ENCODE data around the gene PPM1H. TPM values are rescaled to one million over a fixed set of nuclear protein-coding genes. Genes with fewer than 3 reads are reported as not detected.

Gene PPM1H
- total RNA-seq, 2 experiments from 2014 or later: 0.07 TPM; not detected in 1

DNA sequence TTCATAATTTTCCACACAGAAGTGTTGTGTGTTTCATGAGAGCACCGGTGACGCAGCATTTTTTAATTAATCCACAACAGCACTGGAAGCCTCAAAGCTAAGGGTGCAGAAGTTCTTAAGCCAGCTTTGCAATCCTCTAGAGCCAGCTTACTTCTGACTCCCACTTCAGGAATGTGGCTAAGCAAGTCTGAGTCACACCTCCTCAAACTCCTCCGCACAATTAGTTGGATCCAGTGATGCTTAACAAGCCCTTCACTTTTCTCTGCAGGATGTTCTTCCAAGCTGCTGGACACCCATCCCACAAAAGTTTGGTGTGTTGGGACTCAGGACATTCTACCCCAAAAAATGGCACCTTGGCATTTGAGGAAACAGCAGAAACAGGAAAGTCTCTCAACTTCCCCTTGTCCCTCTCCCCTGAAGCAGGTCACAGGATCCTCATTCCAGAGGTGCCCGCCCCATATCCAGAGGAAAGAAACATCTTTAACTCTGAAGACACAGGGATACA lies 210.0 kb downstream of the PPM1H start:
- intact Hi-C loops (cut with micrococcal nuclease): no loop called here
- no peak for ATAC-seq
- POLR2A ChIA-PET: no interaction called here
- Mint-ChIP-seq H3K27ac (no peak overlapping the region), H3K4me1 (ENCODE audit: low read depth) (no peaks in the 10 kb centered on the region), H3K36me3 (ENCODE audit: low read depth) (no peaks in the 10 kb centered on the region), H3K4me3 (no peak overlapping the region), H3K27me3 (no peaks in the 10 kb centered on the region), H3K9me3 (no peaks in the 10 kb centered on the region)
- no peak for DNase-seq
- CTCF ChIA-PET: no interaction called here
- no peak for TF ChIP-seq CTCF (IDR thresholded peaks at IDR 0.05)

DNA sequence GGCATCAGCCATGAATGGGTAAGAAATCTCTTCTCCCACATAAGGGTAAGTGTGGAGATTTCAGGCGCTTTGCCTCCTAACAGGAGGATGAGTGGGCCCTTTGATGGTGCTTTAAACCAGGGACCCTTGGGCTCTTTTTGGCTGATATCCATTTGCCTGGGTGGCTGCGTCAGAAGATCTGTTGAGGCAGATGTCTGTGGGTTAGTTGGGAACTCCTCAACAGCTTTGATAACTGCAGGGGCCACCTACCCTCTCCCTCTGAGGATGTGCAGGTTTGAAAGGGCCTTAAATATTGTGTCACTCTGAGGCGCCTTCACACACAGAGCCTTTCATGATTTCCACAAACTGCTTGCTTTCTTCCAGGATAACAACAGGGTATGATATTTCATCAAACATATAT lies 210.7 kb downstream of the PPM1H start:
- no peak overlapping the region for H3K27ac Mint-ChIP-seq
- CTCF ChIA-PET: no interaction called here
- intact Hi-C loops (cut with micrococcal nuclease): no loop called here
- no peak for TF ChIP-seq CTCF (IDR thresholded peaks at IDR 0.05)
- H3K4me3 Mint-ChIP-seq: no peak overlapping the region
- H3K36me3 Mint-ChIP-seq (ENCODE audit: low read depth): no peaks in the 10 kb centered on the region
- DNase-seq (no peak), ATAC-seq (no peak)
- no peaks in the 10 kb centered on the region for H3K9me3 Mint-ChIP-seq
- H3K27me3 Mint-ChIP-seq: no peaks in the 10 kb centered on the region
- POLR2A ChIA-PET: no interaction called here
- H3K4me1 Mint-ChIP-seq (ENCODE audit: low read depth): no peaks in the 10 kb centered on the region

DNA sequence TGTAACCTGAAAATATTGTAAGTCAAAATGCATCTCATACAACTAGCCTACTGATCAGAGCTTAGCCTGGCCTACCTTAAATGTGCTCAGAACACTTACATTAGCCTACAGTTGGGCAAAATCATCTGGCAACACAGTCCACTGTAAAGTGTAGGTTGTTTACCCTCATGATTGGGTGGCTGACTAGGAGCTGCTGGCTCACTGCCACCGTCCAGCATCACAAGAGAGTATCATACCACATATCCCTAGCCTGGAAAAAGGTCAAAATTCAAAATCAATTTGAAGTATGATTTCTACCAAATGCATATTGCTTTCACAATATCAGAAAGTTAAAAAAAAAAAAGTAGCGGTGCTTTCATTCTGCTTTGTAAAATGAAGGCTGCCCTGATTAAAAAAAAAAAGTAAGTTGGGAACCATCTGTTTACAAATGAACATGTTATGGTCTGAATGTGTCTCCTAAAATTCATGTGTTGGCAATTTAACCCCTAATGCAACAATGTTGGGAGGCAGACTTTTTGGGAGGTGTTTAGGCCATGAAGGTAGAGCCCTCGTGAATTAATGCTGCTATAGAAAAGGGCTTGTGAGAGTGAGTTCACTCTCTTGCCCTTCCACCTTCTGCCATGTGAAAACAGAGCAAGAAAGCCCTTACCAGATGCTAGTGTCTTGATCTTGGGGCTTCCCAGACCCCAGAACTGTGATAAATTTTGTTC lies 211.8 kb downstream of the PPM1H start:
- H3K36me3 Mint-ChIP-seq (ENCODE audit: low read depth): no peaks in the 10 kb centered on the region
- H3K27me3 Mint-ChIP-seq: no peaks in the 10 kb centered on the region
- intact Hi-C loops (cut with micrococcal nuclease): no loop called here
- CTCF ChIA-PET: no interaction called here
- no peak overlapping the region for H3K27ac Mint-ChIP-seq
- POLR2A ChIA-PET: no interaction called here
- no peaks in the 10 kb centered on the region for H3K4me1 Mint-ChIP-seq (ENCODE audit: low read depth)
- no peak for DNase-seq
- H3K4me3 Mint-ChIP-seq: no peak overlapping the region
- no peak for TF ChIP-seq CTCF (IDR thresholded peaks at IDR 0.05)
- no peaks in the 10 kb centered on the region for H3K9me3 Mint-ChIP-seq
- ATAC-seq: no peak

- TF ChIP-seq CTCF (IDR thresholded peaks at IDR 0.05): no peak
- no peak for DNase-seq
- Mint-ChIP-seq H3K27ac (no peak overlapping the region), H3K9me3 (no peaks in the 10 kb centered on the region), H3K36me3 (ENCODE audit: low read depth) (no peaks in the 10 kb centered on the region), H3K4me1 (ENCODE audit: low read depth) (no peaks in the 10 kb centered on the region), H3K4me3 (no peak overlapping the region), H3K27me3 (no peaks in the 10 kb centered on the region)
- intact Hi-C loops (cut with micrococcal nuclease): no loop called here
- ChIA-PET POLR2A (no interaction called here), CTCF (interaction anchor here (1.2 kb wide), 1 partner anchor 12 kb away, joined by 4 read pairs; no protein-coding TSS in a partner anchor)
- ATAC-seq: no peak
These were observed 214.2 kb downstream of the PPM1H start for GRCh38 chr12:62720661-62721330.

DNA sequence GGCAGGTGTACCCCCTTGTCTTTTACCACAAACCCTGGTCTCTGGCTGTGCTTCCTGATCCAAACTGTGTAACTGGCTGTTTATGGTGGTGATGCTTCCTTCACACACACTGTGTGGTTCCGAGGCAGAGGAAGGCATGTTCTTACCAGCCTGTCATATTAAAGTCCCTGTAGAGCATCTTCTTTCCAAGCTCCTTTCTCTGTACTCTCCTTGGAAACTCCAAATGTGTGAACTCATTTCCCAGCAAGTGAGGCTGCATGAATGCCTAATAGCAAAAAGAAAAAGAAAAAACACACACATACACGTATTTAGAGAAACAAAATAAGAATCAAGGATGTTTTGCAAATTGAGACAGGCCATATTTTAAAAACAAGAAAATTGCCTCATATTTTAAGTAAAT lies 214.9 kb downstream of the PPM1H start:
- Mint-ChIP-seq H3K27me3 (no peaks in the 10 kb centered on the region), H3K36me3 (ENCODE audit: low read depth) (no peaks in the 10 kb centered on the region), H3K4me3 (no peak overlapping the region), H3K9me3 (no peaks in the 10 kb centered on the region), H3K27ac (no peak overlapping the region), H3K4me1 (ENCODE audit: low read depth) (no peaks in the 10 kb centered on the region)
- no peak for TF ChIP-seq CTCF (IDR thresholded peaks at IDR 0.05)
- CTCF ChIA-PET: interaction anchor here (1.2 kb wide), 1 partner anchor 12 kb away, joined by 4 read pairs; no protein-coding TSS in a partner anchor
- POLR2A ChIA-PET: no interaction called here
- ATAC-seq (no peak), DNase-seq (no peak)
- intact Hi-C loops (cut with micrococcal nuclease): no loop called here

All from activated CD8-positive, alpha-beta T cell treated with anti-CD3 and anti-CD28 coated beads for 36 hours (primary cell).